IMR-90 (cell line): ENCODE data around the gene CDC42BPA. TPM values are rescaled to one million over a fixed set of nuclear protein-coding genes. Genes with fewer than 3 reads are reported as not detected.
A peak's percentile ranks its signal among the peaks of the same experiment; 100 is the strongest.

Experiments
- ATAC-seq: fragments of 200-7000 bp; cut with Tn5 transposase; 2 replicates; pipeline ENCODE4 v1.9.1; 2020; ENCODE audit warnings: low read depth, mild to moderate bottlenecking, moderate library complexity
- BruUV-seq: library from RNA; stranded (reverse); fragments of 400-500 nt; replicated peaks from 2 replicates; lab custom pipeline; 2021; lab: Mats Ljungman, UMichigan
- CTCF ChIA-PET: fragments of 300-600 bp; formaldehyde crosslinking; extraction: SDS; loops from one replicate; lab custom pipeline; 2021; ENCODE audit warnings: antibody characterized with exemption; lab: Yijun Ruan, JAX
- POLR2A ChIA-PET: fragments of 300-600 bp; sonication (Branson Sonifier 250); formaldehyde crosslinking; loops from one replicate; lab custom pipeline; 2022; ENCODE audit warnings: antibody characterized with exemption; ENCODE audit not compliant: unreplicated experiment; lab: Charles Lee
- DNase-seq: peaks from one replicate; pipeline ENCODE4 v3.0.0; 2013
- H2AFZ ChIP-seq: replicated peaks from 2 replicates; pipeline ENCODE3; 2013; ENCODE audit warnings: low read length, mild to moderate bottlenecking; ENCODE audit not compliant: poor library complexity
- H2AK5ac ChIP-seq: 2 replicates; pipeline ENCODE4 v1.6.1; 2013; ENCODE audit warnings: low read depth, low read length, inconsistent platforms
- H2AK9ac ChIP-seq: replicated peaks from 2 replicates; pipeline ENCODE3; 2013; ENCODE audit warnings: mild to moderate bottlenecking, low read depth, low read length, moderate library complexity; ENCODE audit not compliant: poor library complexity
- H2BK120ac ChIP-seq: 2 replicates; pipeline ENCODE4 v1.6.1; 2013; ENCODE audit warnings: low read depth, low read length, inconsistent platforms
- H2BK15ac ChIP-seq: 3 replicates; pipeline ENCODE4 v1.6.1; 2013; ENCODE audit warnings: low read depth, low read length, inconsistent platforms
- H2BK20ac ChIP-seq: 2 replicates; pipeline ENCODE4 v1.6.1; 2013; ENCODE audit warnings: low read depth, mild to moderate bottlenecking, inconsistent platforms, low read length, moderate library complexity
- H2BK5ac ChIP-seq: 2 replicates; pipeline ENCODE4 v1.6.1; 2013; ENCODE audit warnings: mild to moderate bottlenecking, low read depth, low read length, inconsistent platforms; ENCODE audit not compliant: poor library complexity, severe bottlenecking
- H3K14ac ChIP-seq: replicated peaks from 2 replicates; pipeline ENCODE4 v1.6.1; 2013; ENCODE audit warnings: low read depth, low read length, inconsistent platforms
- H3K18ac ChIP-seq: 2 replicates; pipeline ENCODE4 v1.6.1; 2013; ENCODE audit warnings: low read depth, low read length, control low read depth
- H3K23ac ChIP-seq: 2 replicates; pipeline ENCODE4 v1.6.1; 2013; ENCODE audit warnings: low read depth, low read length, inconsistent platforms
- H3K27ac ChIP-seq: 2 replicates; pipeline ENCODE4 v1.5.1; 2013; ENCODE audit warnings: mild to moderate bottlenecking, control low read depth, low read length; ENCODE audit not compliant: insufficient read depth
- H3K27me3 ChIP-seq: 2 replicates; pipeline ENCODE4 v1.6.1; 2013; ENCODE audit warnings: low read length; ENCODE audit not compliant: control insufficient read depth, insufficient read depth
- H3K36me3 ChIP-seq: 2 replicates; pipeline ENCODE4 v1.6.1; 2013; ENCODE audit warnings: low read length, mixed read lengths; ENCODE audit not compliant: control insufficient read depth, insufficient read depth
- H3K4ac ChIP-seq: 2 replicates; pipeline ENCODE4 v1.6.1; 2013; ENCODE audit warnings: low read depth, low read length, inconsistent platforms
- H3K4me1 ChIP-seq: 2 replicates; pipeline ENCODE4 v1.6.1; 2013; ENCODE audit warnings: low read length, mixed read lengths; ENCODE audit not compliant: control insufficient read depth, insufficient read depth
- H3K4me2 ChIP-seq: 2 replicates; pipeline ENCODE4 v1.6.1; 2013; ENCODE audit warnings: low read depth, mild to moderate bottlenecking, control low read depth, low read length, moderate library complexity
- H3K4me3 ChIP-seq: 2 replicates; pipeline ENCODE4 v1.5.1; 2013; ENCODE audit warnings: low read depth, mild to moderate bottlenecking, control low read depth, low read length, moderate library complexity; ENCODE audit not compliant: insufficient read depth
- H3K56ac ChIP-seq: 2 replicates; pipeline ENCODE4 v1.6.1; 2013; ENCODE audit warnings: low read length, inconsistent platforms; ENCODE audit not compliant: insufficient read depth; ENCODE audit errors: extremely low read depth
- H3K79me1 ChIP-seq, 2 experiments: 2 replicates each; pipeline ENCODE4 v1.6.1; 2013; ENCODE audit warnings: low read length in 2 of 2, inconsistent platforms in 1 of 2, low read depth in 1 of 2
- H3K9ac ChIP-seq: 2 replicates; pipeline ENCODE4 v1.6.1; 2013; ENCODE audit warnings: low read depth, low read length, control low read depth
- H3K9me1 ChIP-seq: 2 replicates; pipeline ENCODE4 v1.6.1; 2013; ENCODE audit warnings: low read length, inconsistent platforms; ENCODE audit not compliant: insufficient read depth
- H3K9me3 ChIP-seq: 2 replicates; pipeline ENCODE4 v1.6.1; 2013; ENCODE audit warnings: low read length; ENCODE audit not compliant: control insufficient read depth, insufficient read depth
- H4K20me1 ChIP-seq: 2 replicates; pipeline ENCODE4 v1.6.1; 2013; ENCODE audit warnings: low read length, inconsistent platforms; ENCODE audit not compliant: insufficient read depth
- H4K5ac ChIP-seq: 2 replicates; pipeline ENCODE4 v1.6.1; 2013; ENCODE audit warnings: mild to moderate bottlenecking, low read depth, low read length, control low read depth
- H4K8ac ChIP-seq, 2 experiments: 2 replicates each; pipeline ENCODE4 v1.6.1; 2013; ENCODE audit warnings: low read depth in 2 of 2, low read length in 2 of 2, control low read depth in 1 of 2, inconsistent platforms in 1 of 2
- H4K91ac ChIP-seq: 2 replicates; pipeline ENCODE4 v1.6.1; 2013; ENCODE audit warnings: low read depth, low read length, inconsistent platforms; ENCODE audit not compliant: insufficient read depth
- BHLHE40 ChIP-seq: fragments of 150-350 bp; IDR thresholded peaks from 2 replicates; pipeline ENCODE4 v1.6.1; 2016; ENCODE audit warnings: mild to moderate bottlenecking, low read depth, low read length
- FOS ChIP-seq: fragments of 150-350 bp; IDR thresholded peaks from 2 replicates; pipeline ENCODE4 v1.6.1; 2016; ENCODE audit warnings: low read depth, low read length
- MAFK ChIP-seq: IDR thresholded peaks from 2 replicates; pipeline ENCODE4 v1.6.1; 2012; ENCODE audit warnings: low read depth, low read length, improper control_type of control experiment
- MAZ ChIP-seq: IDR thresholded peaks from 2 replicates; pipeline ENCODE4 v1.6.1; 2012; ENCODE audit warnings: low read depth, mild to moderate bottlenecking, low read length, improper control_type of control experiment, moderate library complexity, borderline replicate concordance
- MXI1 ChIP-seq: IDR thresholded peaks from 2 replicates; pipeline ENCODE4 v1.6.1; 2012; ENCODE audit warnings: low read depth, mild to moderate bottlenecking, low read length, moderate library complexity, borderline replicate concordance
- NFE2L2 ChIP-seq: fragments of 150-350 bp; IDR thresholded peaks from 2 replicates; pipeline ENCODE4 v1.6.1; 2016; ENCODE audit warnings: low read depth, mild to moderate bottlenecking, low read length
- POLR2A ChIP-seq: IDR thresholded peaks from 2 replicates; pipeline ENCODE4 v1.6.1; 2012; ENCODE audit warnings: mild to moderate bottlenecking, low read depth, low read length
- RAD21 ChIP-seq: IDR thresholded peaks from 2 replicates; pipeline ENCODE4 v1.6.1; 2012; ENCODE audit warnings: low read length, improper control_type of control experiment
- RFX5 ChIP-seq: IDR thresholded peaks from 2 replicates; pipeline ENCODE4 v1.8.0; 2012; ENCODE audit warnings: low read depth, mild to moderate bottlenecking, low read length, moderate library complexity
- SMC3 ChIP-seq: fragments of 150-350 bp; IDR thresholded peaks from 2 replicates; pipeline ENCODE4 v1.6.1; 2016; ENCODE audit warnings: low read depth, mild to moderate bottlenecking, antibody characterized with exemption, low read length, moderate library complexity
- WGBS, 2 experiments: methylation state at CpG; one replicate each; pipeline versions ENCODE4 v1.1.5 to v1.1.7; 2013; ENCODE audit warnings: missing lambda C conversion rate in 2 of 2; ENCODE audit not compliant: insufficient read length in 1 of 2; ENCODE audit errors: extremely low coverage in 2 of 2; 5-methylcytosine and 5-hydroxymethylcytosine counted together
- dilution Hi-C: fragments of 300-500 bp; cut with HindIII; formaldehyde crosslinking; loops from one replicate; pipeline ENCODE4 v1.14.3; 2018; ENCODE audit warnings: low sequenced_read_pairs; ENCODE audit not compliant: unreplicated experiment
- in situ Hi-C: fragments of 300-500 bp; cut with MboI; formaldehyde crosslinking; loops from 3 replicates; pipeline ENCODE4 v1.14.3; 2019; ENCODE audit warnings: low sequenced_read_pairs, inconsistent platforms, mixed read lengths
- intact Hi-C: fragments of 100-400 bp; cut with micrococcal nuclease; formaldehyde crosslinking; loops from 2 replicates; pipeline ENCODE4 v1.10.0; 2022
- polyA plus RNA-seq, 3 experiments: library from polyadenylated mRNA; depleted of rRNA; stranded (reverse); fragments of >200 nt; gene quantifications; 2 replicates each; pipeline ENCODE4 v1.2.3, GENCODE V29; 2012; ENCODE audit warnings: low replicate concordance in 1 of 3
- total RNA-seq: library from RNA; depleted of rRNA; stranded (reverse); fragments of >200 nt; gene quantifications from 2 replicates; pipeline ENCODE4 v1.2.3, GENCODE V29; 2012
- TF ChIP-seq, protein P1 (sequence below): conservative IDR thresholded peaks from 2 replicates; pipeline ENCODE4 v1.5.1; 2012; ENCODE audit warnings: mild to moderate bottlenecking, low read depth, low read length, improper control_type of control experiment

Gene CDC42BPA
- total and polyA plus RNA-seq, 2 of the 4 experiments (the other 2 are of a cell fraction): 9.4 to 27.8 TPM

DNA sequence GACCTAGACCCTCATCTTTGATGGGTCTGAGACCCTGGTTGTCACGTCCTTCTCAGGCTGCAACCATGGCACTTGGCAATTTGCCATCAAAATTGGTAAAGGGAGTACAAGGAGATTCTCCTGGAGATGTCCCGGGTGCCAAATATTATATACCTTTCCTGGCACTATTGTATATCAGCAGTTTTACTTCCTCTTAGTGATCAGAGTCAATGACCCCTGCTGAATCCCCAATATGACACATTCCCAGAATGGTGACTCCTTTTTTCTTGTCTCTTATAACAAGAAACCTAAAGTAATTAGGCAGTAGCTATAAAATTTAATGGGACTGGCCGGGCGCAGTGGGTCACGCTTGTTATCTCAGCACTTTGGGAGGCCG, 39.6 kb upstream of the CDC42BPA start:
- Histone ChIP-seq H2AK5ac (peak overlapping the region; percentile 97; the same call in 1 of the 2 replicates), H3K18ac (peak overlapping the region; percentile 67), H3K79me1 (no peaks in the 10 kb centered on the region), H4K5ac (peak overlapping the region; percentile 70), H4K20me1 (0 out of 2 replicates have a peak, but pooled peaks cover 3% of the 10 kb centered on the region), H3K56ac (peak overlapping the region; percentile 50; the same call in 1 of the 2 replicates), H3K4me2 (no peak overlapping the region), H3K9ac (no peak overlapping the region), H2AFZ (peak overlapping the region; percentile 89), H2BK15ac (peak overlapping the region; percentile 94), H2BK20ac (peak overlapping the region; percentile 91), H2AK9ac (peak overlapping the region; percentile 93), H3K36me3 (no peaks in the 10 kb centered on the region), H3K9me1 (peaks cover 10% of the 10 kb centered on the region), H3K4me3 (no peak overlapping the region), H3K9me3 (no peaks in the 10 kb centered on the region), H4K8ac (peak overlapping the region; percentile 16 to 92), H2BK5ac (peak overlapping the region; percentile 45), H2BK120ac (peak overlapping the region; percentile 95), H3K4me1 (peaks cover 11% of the 10 kb centered on the region; the same call in 1 of the 2 replicates), H3K27me3 (no peaks in the 10 kb centered on the region), H3K27ac (peak overlapping the region; percentile 71), H3K23ac (peak overlapping the region; percentile 78; the same call in 1 of the 2 replicates), H3K14ac (peak overlapping the region; percentile 91), H3K4ac (peak overlapping the region; percentile 95), H4K91ac (peak overlapping the region; percentile 85)
- ATAC-seq: no peak
- in situ Hi-C loops (no loop called here), intact Hi-C loops (no loop called here), dilution Hi-C loops (no loop called here)
- TF ChIP-seq RFX5: no peak
- TF ChIP-seq NFE2L2: no peak
- no peak for TF ChIP-seq POLR2A
- TF ChIP-seq, protein P1, sequence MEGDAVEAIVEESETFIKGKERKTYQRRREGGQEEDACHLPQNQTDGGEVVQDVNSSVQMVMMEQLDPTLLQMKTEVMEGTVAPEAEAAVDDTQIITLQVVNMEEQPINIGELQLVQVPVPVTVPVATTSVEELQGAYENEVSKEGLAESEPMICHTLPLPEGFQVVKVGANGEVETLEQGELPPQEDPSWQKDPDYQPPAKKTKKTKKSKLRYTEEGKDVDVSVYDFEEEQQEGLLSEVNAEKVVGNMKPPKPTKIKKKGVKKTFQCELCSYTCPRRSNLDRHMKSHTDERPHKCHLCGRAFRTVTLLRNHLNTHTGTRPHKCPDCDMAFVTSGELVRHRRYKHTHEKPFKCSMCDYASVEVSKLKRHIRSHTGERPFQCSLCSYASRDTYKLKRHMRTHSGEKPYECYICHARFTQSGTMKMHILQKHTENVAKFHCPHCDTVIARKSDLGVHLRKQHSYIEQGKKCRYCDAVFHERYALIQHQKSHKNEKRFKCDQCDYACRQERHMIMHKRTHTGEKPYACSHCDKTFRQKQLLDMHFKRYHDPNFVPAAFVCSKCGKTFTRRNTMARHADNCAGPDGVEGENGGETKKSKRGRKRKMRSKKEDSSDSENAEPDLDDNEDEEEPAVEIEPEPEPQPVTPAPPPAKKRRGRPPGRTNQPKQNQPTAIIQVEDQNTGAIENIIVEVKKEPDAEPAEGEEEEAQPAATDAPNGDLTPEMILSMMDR: no peak
- no peak for TF ChIP-seq MXI1
- no peak for TF ChIP-seq MAZ
- TF ChIP-seq FOS: no peak
- TF ChIP-seq SMC3: no peak
- no peak for TF ChIP-seq MAFK
- no peak for TF ChIP-seq BHLHE40
- no peak for TF ChIP-seq RAD21
- DNase-seq: no peak
- POLR2A ChIA-PET: interaction anchor here (0.6 kb wide), 2 partner anchors 107 to 419 kb away, joined by 4 to 8 read pairs; no protein-coding TSS in a partner anchor
- CTCF ChIA-PET: no interaction called here
- WGBS, 2 experiments: no CpG with 5 or more reads among the region's 6 CpGs
- no TSS peak for BruUV-seq
